Adipose tissue (tissue), 3 donors: ENCODE data around the gene AQP3. TPM values are rescaled to one million over a fixed set of nuclear protein-coding genes. Genes with fewer than 3 reads are reported as not detected.
"Not testable (repeated sequence)": the region's sequence is repeated elsewhere in the genome, so short reads cannot be mapped to it uniquely, and the experiment has no call there.

Experiments used
- H3K27ac ChIP-seq: one replicate; pipeline ENCODE4 v1.5.1; 2013; ENCODE audit warnings: low read depth, low read length
- WGBS, 3 donors: extraction: QIAGEN DNeasy Blood & Tissue Kit; methylation state at CpG; one replicate each; pipeline ENCODE4 v1.1.7; 2013; 5-methylcytosine and 5-hydroxymethylcytosine counted together
- polyA plus RNA-seq, 3 donors: library from polyadenylated mRNA; stranded (reverse); fragments of 200-250 nt; gene quantifications; one replicate each; pipeline ENCODE4 v1.2.3, GENCODE V29; 2013
- donor health status: healthy with polysubstance abuse.
- donor health status: Bipolar disorder and iron deficiency.
- donor health status: healthy.

AQP3 gene
- polyA plus RNA-seq, result 10 to 100 TPM in 1 of 3 donors, 1 to 10 TPM in 2; 6.6 to 11.4 (median 6.6) TPM

- H3K27ac ChIP-seq, result no peak within 1 kb of the TSS
- 1 to 4% (median 2%) methylated on average over 42 to 50 of the region's 50 CpGs for WGBS, 3 donors
These were observed at the start of gene AQP3 for GRCh38 chr9:33446946-33447798. TSS of gene AQP3 (minus strand) at chr9:33447593. CDS start at chr9:33447530, 63 bp downstream.

GRCh38 chr9:33493819-33494218 is 46.4 kb upstream of the AQP3 start:
- H3K27ac ChIP-seq, result not testable (repeated sequence)
- 29 to 75% (median 71%) methylated on average over 2 of the region's 2 CpGs for WGBS, 3 donors

GRCh38 chr9:33489066-33489465 is 41.7 kb upstream of the AQP3 start:
- 54 to 78% (median 71%) methylated on average over 2 of the region's 2 CpGs for WGBS, 3 donors

GRCh38 chr9:33485312-33485711 is 37.9 kb upstream of the AQP3 start:
- not testable (repeated sequence) for H3K27ac ChIP-seq

More at GRCh38 chr9:33489066-33489465, 41.7 kb upstream of the AQP3 start:
- no peak overlapping the region for H3K27ac ChIP-seq

- no peak overlapping the region for H3K27ac ChIP-seq
- WGBS, 3 donors, result 88 to 92% (median 92%) methylated on average over 6 of the region's 6 CpGs
These were observed 33.6 kb upstream of the AQP3 start for GRCh38 chr9:33480976-33481375.

GRCh38 chr9:33480106-33480505 is 32.7 kb upstream of the AQP3 start:
- 68 to 74% (median 73%) methylated on average over 2 of the region's 2 CpGs for WGBS, 3 donors
- no peak overlapping the region for H3K27ac ChIP-seq

GRCh38 chr9:33476503-33476902 is 29.1 kb upstream of the AQP3 start:
- WGBS, 3 donors, result 89 to 95% (median 95%) methylated on average over 10 of the region's 10 CpGs
- no peak overlapping the region for H3K27ac ChIP-seq

- 92 to 97% (median 94%) methylated on average over 1 of the region's 1 CpG for WGBS, 3 donors
- H3K27ac ChIP-seq, result no peak overlapping the region
These were observed 28.0 kb upstream of the AQP3 start for GRCh38 chr9:33475357-33475756.

GRCh38 chr9:33473643-33474352 is 26.4 kb upstream of the AQP3 start, which contains the start of gene NOL6:
TSS of gene NOL6 (minus strand) at chr9:33473924. CDS start at chr9:33473842, 82 bp downstream.
- WGBS, 3 donors, result 0 to 1% (median 1%) methylated on average over 32 of the region's 32 CpGs
- no peak within 1 kb of the TSS for H3K27ac ChIP-seq

- H3K27ac ChIP-seq, result no peak overlapping the region
- 7 to 10% (median 10%) methylated on average over 18 of the region's 18 CpGs for WGBS, 3 donors
These were observed 25.7 kb upstream of the AQP3 start for GRCh38 chr9:33472881-33473615.

GRCh38 chr9:33472171-33472880 is 24.9 kb upstream of the AQP3 start:
- 87 to 93% (median 88%) methylated on average over 16 of the region's 16 CpGs for WGBS, 3 donors
- no peak overlapping the region for H3K27ac ChIP-seq

GRCh38 chr9:33471361-33471760 is 24.0 kb upstream of the AQP3 start:
- no peak overlapping the region for H3K27ac ChIP-seq
- 84 to 91% (median 85%) methylated on average over 2 of the region's 2 CpGs for WGBS, 3 donors

GRCh38 chr9:33469891-33470290 is 22.5 kb upstream of the AQP3 start:
- H3K27ac ChIP-seq, result no peak overlapping the region
- 93 to 98% (median 94%) methylated on average over 6 of the region's 6 CpGs for WGBS, 3 donors

- no peak overlapping the region for H3K27ac ChIP-seq
- WGBS, 3 donors, result 92 to 95% (median 93%) methylated on average over 21 of the region's 21 CpGs
These were observed 21.6 kb upstream of the AQP3 start for GRCh38 chr9:33468797-33469621.

- H3K27ac ChIP-seq, result no peak overlapping the region
- 76 to 89% (median 78%) methylated on average over 4 of the region's 4 CpGs for WGBS, 3 donors
These were observed 20.9 kb upstream of the AQP3 start for GRCh38 chr9:33468215-33468730.

GRCh38 chr9:33467526-33467925 is 20.1 kb upstream of the AQP3 start:
- no peak overlapping the region for H3K27ac ChIP-seq
- 82 to 94% (median 86%) methylated on average over 7 of the region's 7 CpGs for WGBS, 3 donors
